Iris pigment epithelial cell (primary cell): ENCODE measurements around the gene ZFP36.

Experiments used
- DNase-seq: peaks from one replicate; pipeline ENCODE4 v3.0.0-alpha.2; 2011; ENCODE audit warnings: low read depth

ZFP36 gene

DNA sequence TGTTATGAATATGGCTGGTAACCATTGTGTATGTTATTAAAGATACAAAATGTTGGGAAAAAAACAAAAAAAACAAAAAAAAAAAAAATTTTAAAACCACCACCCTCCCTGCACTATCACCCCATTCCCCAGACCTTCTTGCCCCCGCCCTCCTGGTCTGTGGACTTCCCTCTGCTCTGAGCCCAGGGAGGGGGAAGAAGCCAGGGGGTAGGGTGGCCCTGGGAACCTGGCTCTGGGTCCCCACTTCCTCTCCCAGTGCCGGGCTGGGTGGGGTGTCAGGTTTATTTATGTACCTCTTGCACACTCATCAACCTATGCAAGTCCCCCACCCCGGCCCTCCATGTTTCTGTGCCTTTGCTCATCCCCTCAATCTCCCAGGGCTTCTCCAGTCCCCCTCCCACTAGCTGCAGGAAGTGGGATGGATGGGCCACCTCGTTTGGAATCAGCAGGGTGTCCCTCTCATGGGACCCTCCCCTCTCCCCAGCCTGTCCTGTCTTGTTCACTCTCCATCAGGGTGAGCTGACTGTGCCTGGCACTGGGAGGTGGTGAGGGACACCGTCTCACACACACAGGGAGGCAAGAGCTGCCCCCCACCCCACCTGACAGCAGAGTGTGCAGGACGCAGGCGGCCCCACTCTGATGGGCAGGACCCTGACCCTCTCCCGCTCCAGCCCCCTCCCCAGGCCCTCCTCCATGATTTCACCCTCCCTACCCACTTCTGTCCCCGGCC is 21.6 kb upstream of the ZFP36 start:
- no peak for DNase-seq

DNA sequence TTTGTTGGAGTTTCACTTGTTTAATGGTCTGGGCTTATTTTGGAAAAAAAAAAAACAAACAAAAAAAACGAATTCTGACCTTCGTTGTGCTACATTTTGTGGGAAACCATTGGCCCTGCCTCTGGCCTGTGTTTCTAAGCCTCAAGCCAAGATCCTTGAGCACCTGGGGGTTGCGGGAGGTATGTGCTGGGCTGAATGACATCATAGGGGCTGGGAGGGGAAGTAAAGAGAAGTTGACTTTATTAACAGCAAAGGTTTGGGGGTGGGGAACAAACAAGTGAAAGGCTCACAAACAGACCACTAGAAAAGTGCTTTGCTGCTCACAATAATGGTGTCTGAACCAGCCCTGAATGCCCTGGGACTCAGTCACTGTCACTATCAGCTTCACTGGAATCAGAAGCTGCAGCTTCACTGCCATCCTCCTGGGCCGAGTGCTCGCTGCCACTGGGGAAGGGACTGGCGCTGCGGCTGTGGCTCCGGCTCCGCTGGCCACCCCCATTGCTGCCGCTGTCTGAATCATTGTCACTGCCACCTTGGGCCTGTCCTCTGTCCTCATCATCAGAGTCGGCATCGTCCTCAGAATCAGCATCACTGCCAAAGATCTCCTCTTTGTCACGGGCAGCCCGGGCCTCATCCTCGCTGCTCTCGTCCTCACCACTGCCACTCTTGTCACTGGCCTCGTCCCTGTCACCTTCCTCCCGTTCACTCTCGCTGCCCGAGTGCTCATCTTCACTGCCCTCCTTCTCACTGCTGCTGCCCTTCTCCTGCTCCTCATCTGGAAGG is 20.8 kb upstream of the ZFP36 start:
- no peak for DNase-seq

DNA sequence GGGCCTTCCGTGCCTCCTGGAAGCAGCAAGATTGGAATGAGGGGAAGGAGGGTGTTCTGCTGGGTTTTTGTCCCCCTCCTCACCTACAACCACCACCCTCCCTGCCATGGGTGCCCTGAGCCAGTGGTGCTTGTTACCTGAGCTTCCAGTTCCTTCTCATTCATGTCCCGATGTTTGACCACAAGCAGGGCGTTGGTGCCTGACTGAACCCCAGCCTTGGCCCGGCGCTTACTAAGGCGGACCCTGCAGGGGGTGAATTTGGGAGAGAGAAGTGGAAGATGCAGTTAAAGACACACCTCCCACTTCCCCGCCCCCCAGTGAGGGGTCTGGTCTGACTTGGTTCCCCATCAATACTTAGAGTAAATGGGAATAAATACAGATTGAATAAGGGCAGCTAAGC is 20.1 kb upstream of the ZFP36 start:
- DNase-seq, result no peak

DNA sequence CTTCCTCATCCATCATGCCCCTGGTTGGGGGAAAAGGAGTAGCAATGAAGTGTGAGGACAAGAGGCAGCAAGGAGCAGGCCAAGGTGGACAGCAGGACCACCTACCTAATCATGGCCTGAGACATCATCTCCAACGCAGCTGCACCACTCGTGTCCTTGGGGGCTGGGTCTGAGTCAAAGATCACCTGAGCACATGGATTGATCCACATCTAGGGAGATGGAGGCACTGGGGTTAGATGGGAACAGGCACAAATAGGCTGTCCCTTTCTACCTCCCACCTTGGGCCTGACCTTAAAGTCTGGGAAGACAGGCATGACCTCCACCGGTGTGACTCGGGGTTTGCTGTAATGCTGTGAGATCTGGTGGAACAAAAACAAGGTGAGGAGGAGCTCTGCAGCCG is 18.0 kb upstream of the ZFP36 start:
- no peak for DNase-seq

DNA sequence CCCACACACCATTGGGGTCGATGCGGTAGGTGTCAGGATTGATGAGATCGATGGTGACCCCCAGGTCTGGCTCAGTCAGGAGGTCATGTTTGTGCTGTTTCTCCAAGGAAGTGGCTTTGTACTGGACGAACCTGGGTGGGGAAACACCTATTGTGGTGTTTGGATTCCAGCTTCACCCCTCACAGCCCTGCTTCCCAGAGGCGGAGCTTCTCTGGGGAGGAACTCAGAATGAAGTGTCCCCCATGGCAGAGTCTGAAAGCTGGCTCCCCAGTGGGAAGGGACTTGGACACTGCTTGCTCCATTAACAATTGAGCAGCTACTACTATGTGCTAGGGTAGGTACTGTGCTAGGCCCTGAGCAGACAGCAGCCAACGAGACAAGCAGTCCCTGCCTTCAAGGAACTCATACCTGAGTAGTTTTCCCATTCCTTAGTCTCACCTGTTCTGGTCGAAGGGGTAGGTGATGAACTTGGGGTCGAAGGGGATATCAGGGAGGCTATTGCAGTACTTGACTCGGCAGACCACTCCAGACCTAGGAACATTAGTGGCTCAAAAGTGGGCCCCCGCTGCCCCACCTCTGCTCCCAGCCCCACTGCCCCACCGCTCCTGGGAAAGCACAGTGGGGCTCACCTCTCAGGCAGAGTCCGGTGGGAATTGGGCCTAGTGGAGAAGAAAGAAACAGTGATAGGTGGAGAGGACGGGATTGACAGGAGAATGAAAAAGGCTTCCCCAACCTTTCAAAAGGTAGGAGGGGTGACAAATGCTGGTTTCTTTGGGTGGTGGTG is 16.8 kb upstream of the ZFP36 start:
- DNase-seq, result no peak

DNA sequence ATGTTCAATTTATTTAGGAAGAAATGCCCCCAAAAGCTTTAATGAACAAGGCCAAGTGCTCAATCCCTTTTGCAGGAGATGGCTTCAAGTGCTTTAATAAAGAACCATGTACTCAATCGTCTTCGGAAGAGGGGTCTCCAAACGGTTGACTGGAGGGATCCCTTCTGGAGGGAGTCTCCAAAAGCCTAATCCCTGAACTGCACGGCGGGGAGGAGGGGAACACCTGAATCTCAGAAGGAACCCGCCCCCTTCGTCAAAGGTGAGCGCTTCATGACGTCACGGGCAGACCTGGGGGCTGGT is 16.2 kb upstream of the ZFP36 start:
- DNase-seq, result peak; percentile 44

DNA sequence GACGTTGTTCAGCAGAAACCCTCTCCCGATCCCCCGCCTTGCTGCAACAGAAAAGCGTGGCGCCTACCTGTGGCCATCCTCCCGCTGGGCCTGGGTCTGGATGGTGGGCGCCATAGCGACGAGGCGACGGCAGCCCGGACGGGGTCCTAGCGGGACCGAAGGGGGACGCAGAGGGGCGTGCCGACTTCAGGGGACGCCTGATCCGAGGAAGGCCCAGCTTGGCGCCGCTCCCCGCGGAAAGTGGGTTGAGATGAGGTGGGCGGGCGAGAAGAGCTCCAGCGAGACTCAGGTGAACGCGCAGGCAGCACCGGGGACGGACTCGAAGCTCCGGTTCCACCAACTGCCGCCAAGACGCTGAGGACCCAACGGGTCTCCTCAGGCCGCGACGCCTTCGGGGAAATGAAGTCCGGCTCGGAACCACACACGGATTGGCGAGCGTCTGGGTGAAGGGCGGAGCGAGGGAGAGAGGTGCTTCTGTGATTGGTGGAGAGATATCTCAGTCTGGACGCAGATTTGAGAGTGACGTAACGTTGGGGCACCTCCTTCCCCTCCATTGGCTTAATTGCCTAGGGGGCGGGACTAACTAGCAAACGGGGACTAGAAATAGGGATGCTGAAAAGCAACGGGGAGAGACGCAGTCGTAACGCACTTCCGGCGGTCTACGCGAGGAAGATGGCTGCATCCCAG is 15.8 kb upstream of the ZFP36 start, which contains the start of the genes MED29 and PAF1:
TSS of gene MED29 (plus strand) at position 628 of the 687 bp plus-strand sequence. CDS start at position 673, 45 bp downstream.
TSS of gene PAF1 (minus strand) at position 356 of the 687 bp plus-strand sequence. CDS start at position 114, 242 bp downstream.
- DNase-seq, result peak; percentile 99

DNA sequence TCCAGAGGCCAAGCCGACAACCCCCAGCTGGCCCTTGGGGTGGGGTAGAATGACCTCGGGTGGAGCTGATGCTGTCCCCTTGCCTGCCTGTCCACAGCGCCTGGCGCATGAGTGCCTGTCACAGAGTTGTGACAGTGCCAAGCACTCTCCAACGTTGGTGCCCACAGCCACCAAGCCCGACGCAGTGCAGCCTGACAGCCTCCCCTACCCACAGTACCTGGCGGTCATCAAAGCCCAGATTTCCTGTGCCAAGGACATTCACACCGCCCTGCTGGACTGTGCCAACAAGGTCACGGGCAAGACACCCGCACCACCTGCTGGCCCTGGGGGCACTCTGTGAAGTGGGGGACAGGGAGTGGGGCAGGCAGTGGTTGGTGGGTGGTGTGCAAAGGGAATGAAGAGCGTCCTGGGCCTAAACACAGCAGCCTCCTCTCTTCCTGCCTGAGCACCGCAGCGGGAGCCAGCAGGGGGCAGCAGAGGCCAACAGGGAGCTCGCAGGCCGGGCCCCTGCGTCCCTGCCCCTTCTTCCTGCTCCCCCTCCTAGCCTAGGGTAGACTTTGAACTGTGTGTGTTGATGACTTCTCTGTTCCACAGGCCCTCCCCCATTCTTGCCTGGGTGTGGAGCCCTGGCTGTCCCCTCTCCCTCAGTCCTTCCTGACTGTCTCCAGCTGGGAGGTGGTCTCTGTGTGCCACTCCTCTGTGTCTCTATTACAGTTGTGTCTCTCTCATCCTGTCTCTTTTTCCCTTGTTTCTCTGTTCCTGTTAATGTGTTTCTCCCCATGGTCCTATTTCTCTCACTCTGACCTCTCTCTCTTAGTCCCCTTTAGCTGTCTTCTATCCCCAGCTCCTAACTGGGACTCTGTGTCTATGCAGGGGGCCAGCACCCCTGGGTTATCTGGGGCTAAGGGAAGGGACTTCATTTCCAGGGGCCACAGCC is 9.0 kb upstream of the ZFP36 start:
- DNase-seq, result peak; percentile 78

DNA sequence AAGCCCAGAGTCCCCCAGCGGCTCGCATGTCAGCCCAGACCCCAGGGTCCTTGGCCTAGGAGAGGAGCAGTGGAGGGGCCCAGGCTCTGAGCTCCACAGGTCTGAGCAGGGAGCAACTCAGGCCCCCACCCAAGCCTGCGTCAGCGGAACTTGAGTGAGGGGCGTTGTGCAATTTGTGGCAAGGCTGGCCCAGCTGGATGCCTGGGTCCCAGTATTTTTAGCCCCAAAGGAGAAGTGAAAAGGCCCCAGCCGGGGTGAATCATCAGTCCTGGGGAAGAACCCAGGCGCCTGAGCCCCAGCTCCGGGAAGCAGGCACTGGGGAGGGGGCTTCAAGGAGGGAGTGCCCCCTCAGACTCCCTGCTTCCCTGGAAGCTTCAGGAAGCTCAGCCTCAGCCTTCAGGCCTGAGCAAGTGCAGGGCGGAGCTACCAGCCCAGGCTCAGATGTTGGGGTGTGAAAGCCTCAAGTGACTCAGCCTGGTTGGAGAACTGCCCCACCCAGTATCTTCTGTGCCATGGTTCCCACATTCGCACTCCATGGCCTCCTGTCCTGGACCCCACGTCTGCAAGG is 8.3 kb upstream of the ZFP36 start:
- DNase-seq, result peak; percentile 88

DNA sequence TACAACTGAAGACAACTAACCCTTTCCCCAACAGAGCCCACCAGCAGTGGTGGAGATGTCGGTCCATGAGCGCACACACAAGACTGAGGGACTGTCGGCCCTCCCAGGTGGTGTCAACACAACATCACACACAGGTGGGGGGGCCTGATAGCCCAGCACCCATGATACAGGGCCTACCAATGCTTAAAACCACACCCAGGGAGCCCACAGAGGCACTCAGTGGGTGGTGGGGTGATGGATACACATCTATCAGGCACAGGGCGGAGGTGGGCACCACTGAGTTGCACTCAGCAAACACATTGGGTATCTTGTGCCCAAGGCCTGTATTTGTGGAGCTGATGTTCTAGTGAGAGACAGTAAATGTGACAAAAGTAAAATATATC is 7.0 kb upstream of the ZFP36 start:
- DNase-seq, result no peak

DNA sequence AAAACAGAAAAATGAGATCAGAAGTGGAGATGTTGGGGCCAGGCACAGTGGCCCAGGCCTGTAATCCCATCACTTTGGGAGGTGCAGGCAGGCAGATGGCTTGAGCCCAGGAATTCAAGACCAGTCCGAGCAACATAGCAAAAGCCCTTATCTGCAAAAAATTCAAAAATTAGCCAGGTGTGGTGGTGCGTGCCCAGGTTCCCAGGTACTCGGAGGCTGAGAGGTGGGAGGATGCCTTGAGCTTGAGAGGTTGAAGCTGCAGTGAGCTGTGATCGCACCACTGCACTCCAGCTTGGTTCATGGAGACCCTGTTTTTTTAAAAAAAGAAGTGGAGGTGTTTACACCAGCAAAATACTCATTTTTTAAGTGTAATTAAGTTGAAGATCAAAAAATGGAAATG is 6.6 kb upstream of the ZFP36 start:
- no peak for DNase-seq

DNA sequence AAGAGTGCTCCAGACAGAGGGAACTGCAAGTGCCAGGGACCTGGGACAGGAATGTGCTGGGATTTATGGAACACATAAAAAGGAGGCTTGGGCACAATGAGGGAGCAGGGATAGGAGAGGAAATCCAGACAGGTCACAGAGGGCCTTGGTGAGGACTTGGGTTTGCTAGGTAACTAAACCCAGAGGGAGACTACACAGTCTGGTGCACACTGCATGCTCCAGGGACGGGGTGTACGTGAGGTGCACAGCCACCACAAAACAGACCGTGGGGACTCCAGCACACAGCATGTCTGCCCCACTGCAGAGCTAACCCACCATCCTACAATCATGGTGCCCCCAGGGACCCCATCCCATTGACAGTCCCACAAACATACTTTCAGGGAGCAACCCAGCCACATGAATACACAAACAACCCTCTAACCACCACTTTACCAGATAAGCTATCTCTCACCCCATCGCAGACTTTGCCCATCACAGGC is 5.5 kb upstream of the ZFP36 start:
- DNase-seq, result no peak

DNA sequence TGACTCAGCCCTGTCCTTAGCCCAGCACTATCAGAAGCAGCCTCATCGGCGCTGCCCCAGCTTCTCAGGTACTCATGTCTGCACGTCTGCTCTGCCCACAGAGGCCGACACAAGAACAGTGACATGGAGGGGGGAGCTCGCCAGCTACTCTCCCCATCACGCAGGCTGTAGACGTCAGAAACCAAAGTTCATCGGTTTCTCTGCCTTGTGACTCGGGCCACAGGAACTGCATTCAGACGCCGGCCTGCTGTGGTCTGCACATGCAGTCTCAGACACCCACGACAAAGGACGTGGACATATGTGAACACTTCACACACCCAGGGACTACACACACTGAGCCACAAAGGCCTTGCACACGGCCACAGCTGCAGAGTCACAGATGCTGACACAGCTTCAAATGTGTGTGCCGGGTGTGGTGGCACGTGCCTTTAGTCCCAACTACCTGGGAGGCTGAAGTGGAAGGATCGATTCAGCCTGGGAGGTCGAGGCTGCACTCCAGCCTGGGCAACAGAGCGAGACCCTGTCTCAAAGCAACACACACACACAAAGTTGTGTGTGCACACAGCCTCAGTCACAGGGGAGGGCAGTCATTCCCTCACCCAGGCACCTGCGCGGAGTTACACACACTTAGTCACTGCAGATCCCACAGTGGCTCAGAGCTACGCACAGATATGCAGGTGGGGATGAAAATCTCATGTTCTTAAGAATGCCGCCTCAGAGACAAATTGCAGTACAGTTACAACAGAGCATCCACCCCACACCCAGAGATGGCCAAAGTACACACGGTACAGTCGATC is 4.9 kb upstream of the ZFP36 start:
- peak; percentile 79 for DNase-seq

DNA sequence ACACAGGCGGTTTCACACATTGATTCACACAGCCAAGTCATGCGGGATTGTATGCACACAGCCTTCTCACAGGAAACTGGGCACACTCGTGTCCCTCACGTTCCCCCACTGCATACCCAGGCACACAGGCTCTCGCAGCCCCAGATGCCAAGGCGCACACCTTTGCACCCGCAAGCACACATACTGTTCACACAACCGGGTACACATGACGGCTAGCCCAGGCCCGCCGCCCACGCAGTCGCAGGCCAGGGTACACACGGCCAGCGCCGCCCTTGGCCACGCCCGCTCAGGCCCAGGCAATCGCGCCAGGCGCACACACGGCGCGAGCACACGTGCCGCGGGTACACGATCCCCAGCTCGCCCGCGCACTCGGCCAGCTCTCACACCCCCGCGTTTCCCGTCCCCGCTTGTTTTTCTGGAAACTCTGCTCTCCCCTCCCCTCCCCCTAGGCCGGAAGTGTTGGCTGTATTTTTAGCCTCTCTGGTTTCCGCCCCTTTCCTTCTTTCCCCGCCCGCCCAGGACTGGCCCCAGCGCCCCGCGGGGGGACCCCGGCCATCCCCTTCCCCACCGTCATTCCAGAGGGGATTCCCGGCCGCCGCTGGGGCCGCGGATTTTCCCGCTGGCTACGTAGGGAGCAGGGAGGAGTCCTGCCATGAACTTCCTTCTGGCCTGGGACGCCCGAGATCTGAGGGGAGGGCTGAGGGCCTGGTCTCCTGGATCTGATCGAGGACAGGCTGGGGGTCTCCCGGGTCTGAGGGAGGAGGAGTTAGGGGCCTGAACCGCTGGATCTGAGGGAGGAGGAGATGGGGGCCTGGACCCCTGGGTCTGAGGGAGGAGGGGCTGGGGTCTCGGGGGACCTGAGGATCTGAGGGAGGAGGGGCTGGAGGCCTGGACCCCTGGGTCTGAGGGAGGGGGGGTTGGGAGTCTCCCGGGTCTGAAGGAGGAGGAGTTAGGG is 4.0 kb upstream of the ZFP36 start:
- peak; percentile 91 for DNase-seq

DNA sequence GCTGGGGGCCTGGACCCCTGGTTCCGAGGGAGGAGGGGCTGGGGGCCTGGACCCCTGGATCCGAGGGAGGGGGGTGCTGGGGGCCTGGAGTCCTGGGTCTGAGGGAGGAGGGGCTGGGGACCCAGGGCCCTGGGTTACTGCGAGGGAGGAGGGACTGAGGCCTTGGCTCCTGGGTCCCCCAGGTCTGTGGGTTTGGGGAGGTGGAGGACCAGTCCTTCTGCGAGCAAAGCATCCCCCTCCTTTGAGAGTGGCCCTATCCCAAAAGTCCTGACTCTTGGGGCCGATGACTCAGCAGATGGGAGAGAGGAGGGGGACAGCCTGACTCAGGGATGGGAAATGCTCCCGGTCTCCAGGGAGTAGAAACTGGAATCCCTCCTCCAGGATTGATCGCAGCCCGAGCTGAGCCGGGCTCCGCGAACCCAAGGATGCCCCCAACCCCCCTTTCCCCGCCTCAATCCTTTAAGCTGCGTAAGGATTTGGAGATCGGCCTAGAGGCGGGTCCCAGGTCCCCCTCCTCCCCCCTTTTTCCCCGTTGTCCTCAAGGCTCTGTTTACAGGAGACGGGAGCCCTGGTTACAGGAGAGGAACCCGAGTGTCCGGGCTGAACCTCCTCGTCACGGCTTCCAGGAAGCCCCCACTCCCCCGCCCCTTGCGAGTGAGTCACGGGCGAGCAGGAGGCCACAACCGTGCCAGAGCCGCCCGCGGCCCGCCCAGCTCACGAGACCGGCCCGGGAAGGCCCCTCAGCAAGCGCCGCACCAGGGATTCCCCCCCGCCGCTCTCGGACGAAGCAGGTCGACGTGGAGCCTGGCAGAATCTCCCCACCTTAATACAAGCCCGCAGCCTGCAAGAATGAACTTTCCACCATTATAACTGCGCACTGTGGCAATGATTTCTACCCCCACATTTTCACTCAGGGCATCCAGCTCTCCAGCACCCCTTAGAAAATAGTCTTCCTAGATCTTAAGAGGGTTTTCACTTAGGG is 3.0 kb upstream of the ZFP36 start:
- peak; percentile 99 for DNase-seq

DNA sequence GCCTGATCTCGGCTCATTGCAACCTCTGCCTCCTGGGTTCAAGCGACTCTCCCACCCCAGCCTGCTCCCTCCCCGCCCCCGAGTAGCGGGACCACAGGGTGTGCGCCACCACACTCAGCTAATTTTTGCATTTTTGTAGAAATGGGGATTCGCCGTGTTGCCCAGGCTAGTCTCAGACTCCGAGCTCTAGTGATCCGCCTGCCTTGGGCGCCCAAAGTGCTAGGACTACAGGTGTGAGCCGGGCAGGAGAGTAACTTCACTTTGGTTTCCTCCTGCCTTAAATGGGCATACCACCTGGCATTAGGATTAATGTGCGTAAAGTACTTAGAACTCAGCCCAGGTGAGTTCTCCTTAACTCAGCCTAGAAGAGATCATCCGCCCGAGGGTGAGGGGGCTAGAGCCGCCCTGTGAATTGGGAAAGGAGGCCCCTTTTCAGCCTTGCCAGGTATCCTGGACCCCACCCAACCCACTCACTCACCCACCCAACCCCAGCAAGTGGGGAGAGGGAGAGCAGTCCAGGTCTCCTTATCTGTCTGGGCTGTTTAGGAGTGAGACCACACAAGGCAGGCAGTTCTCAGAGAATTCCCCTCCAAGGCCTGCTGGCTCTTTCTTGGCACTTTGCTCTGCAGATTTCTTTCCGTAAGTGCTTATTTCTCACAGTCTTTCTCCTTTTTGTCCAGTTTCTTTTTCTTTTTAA is 1.2 kb upstream of the ZFP36 start:
- peak; percentile 16 for DNase-seq
